ENCODE data around the gene ACSBG1. TPM values are rescaled to one million over a fixed set of nuclear protein-coding genes. Genes with fewer than 3 reads are reported as not detected.

ACSBG1 gene
- total and polyA plus RNA-seq, 12 donors, result 1.9 to 42.3 (median 5.6) TPM

- WGBS, 4 donors, result 63 to 81% (median 76%) methylated on average over 3 of the region's 3 CpGs
- no peaks in the 10 kb centered on the region for H3K9me3 ChIP-seq (replicated peaks in 1 of 3)
- no peak for DNase-seq
- no peak overlapping the region for H3K27ac ChIP-seq
- H3K4me1 ChIP-seq (replicated peaks in 1 of 2), result peaks cover 8 to 13% of the 10 kb centered on the region in 2 donors
- no peaks in the 10 kb centered on the region for H3K27me3 ChIP-seq
- TF ChIP-seq POLR2A (IDR thresholded peaks at IDR 0.05) (no peak), CTCF (IDR thresholded peaks at IDR 0.05) (no peak)
- H3K36me3 ChIP-seq (replicated peaks in 1 of 2), result no peaks in the 10 kb centered on the region
- intact Hi-C loops (cut with DNase I), result no loop called here
- no peak overlapping the region for H3K4me3 ChIP-seq
Observed at GRCh38 chr15:78261062-78261461, 26.7 kb upstream of the ACSBG1 start.

- 65 to 74% (median 70%) methylated on average over 2 of the region's 2 CpGs for WGBS, 4 donors
- H3K4me1 ChIP-seq (replicated peaks in 1 of 2), result peaks cover 7 to 8% of the 10 kb centered on the region in 2 donors
- no peak for DNase-seq
- H3K36me3 ChIP-seq (replicated peaks in 1 of 2), result no peaks in the 10 kb centered on the region
- no peaks in the 10 kb centered on the region for H3K9me3 ChIP-seq (replicated peaks in 1 of 3)
- no peaks in the 10 kb centered on the region for H3K27me3 ChIP-seq
- TF ChIP-seq CTCF (IDR thresholded peaks at IDR 0.05), result no peak
- no peak for TF ChIP-seq POLR2A (IDR thresholded peaks at IDR 0.05)
- no peak overlapping the region for H3K27ac ChIP-seq
- intact Hi-C loops (cut with DNase I), result no loop called here
- H3K4me3 ChIP-seq, result no peak overlapping the region
Observed at GRCh38 chr15:78260489-78260888, 26.1 kb upstream of the ACSBG1 start.

GRCh38 chr15:78259232-78259631, 24.9 kb upstream of the ACSBG1 start:
- TF ChIP-seq CTCF (IDR thresholded peaks at IDR 0.05) (no peak), POLR2A (IDR thresholded peaks at IDR 0.05) (no peak)
- H3K27ac ChIP-seq, result no peak overlapping the region
- 81 to 90% (median 84%) methylated on average over 3 of the region's 3 CpGs for WGBS, 4 donors

GRCh38 chr15:78257681-78258080, 23.3 kb upstream of the ACSBG1 start:
- Histone ChIP-seq H3K4me3 (no peak overlapping the region), H3K9me3 (replicated peaks in 1 of 3) (no peaks in the 10 kb centered on the region), H3K4me1 (replicated peaks in 1 of 2) (no peaks in the 10 kb centered on the region), H3K36me3 (replicated peaks in 1 of 2) (no peaks in the 10 kb centered on the region), H3K27me3 (no peaks in the 10 kb centered on the region), H3K27ac (no peak overlapping the region)
- TF ChIP-seq POLR2A (IDR thresholded peaks at IDR 0.05) (no peak), CTCF (IDR thresholded peaks at IDR 0.05) (no peak)
- 77 to 87% (median 80%) methylated on average over 3 of the region's 3 CpGs for WGBS, 4 donors
- no peak for DNase-seq
- intact Hi-C loops (cut with DNase I), result no loop called here

More at GRCh38 chr15:78259232-78259631, 24.9 kb upstream of the ACSBG1 start:
- Histone ChIP-seq H3K4me1 (replicated peaks in 1 of 2) (peaks cover 0 to 4% of the 10 kb centered on the region in 2 donors), H3K4me3 (no peak overlapping the region), H3K36me3 (replicated peaks in 1 of 2) (no peaks in the 10 kb centered on the region), H3K9me3 (replicated peaks in 1 of 3) (no peaks in the 10 kb centered on the region), H3K27me3 (no peaks in the 10 kb centered on the region)
- intact Hi-C loops (cut with DNase I), result no loop called here
- DNase-seq, result no peak
